Esophagus muscularis mucosa (tissue), 3 donors: ENCODE measurements around the gene CDH7.

Source experiments
- CTCF ChIP-seq, 3 experiments: fragments of 200-600 bp in 2 of 3; fragments of 450-650 bp in 1 of 3; sonication (generic) in 2 of 3; IDR thresholded peaks; one replicate each; pipeline ENCODE4 v1.5.1; 2017 to 2019; ENCODE audit warnings: antibody characterized with exemption in 3 of 3, mild to moderate bottlenecking in 2 of 3, moderate library complexity in 1 of 3
- POLR2A ChIP-seq: fragments of 450-650 bp; IDR thresholded peaks from one replicate; pipeline ENCODE4 v1.6.1; 2017; ENCODE audit warnings: antibody characterized with exemption, moderate library complexity, mild to moderate bottlenecking, low read depth
- POLR2AphosphoS5 ChIP-seq, 2 donors: sonication (generic); formaldehyde crosslinking; IDR thresholded peaks; one replicate each; pipeline ENCODE4 v1.6.1; 2017; ENCODE audit warnings: antibody characterized with exemption in 2 of 2

- TF ChIP-seq POLR2A = no peak
- TF ChIP-seq CTCF (IDR thresholded peaks at IDR 0.05) = no peak
- TF ChIP-seq POLR2AphosphoS5 (IDR thresholded peaks at IDR 0.05) = no peak
These were observed 186.4 kb downstream of the CDH7 start for GRCh38 chr18:65937180-65937579.
